Fibroblast of skin of scalp (primary cell): Measurements from ENCODE around the gene ALOX5AP.

ENCODE experiments used
- DNase-seq: peaks from one replicate; pipeline ENCODE4 v3.0.0-alpha.2; 2013

ALOX5AP gene

DNA sequence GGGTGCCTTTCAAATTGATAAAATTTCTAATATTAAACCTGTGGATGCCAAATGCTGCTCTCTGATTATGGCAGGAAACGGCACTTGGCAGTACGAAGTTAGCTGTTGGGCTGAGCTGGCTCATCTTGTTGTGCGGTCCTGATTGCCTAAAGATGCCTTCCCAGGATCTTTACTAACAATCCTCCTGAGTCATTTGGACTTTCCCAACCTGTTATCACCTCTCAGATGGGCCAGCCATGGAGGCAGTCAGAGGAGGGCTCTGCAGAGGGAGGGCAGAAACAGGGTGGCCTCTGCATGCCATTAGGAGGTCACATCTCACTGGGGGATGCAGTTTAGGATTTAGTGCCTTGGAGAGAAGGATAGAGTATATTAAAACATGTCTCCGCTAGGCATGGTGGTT is 27.3 kb downstream of the ALOX5AP start:
- no peak for DNase-seq

DNA sequence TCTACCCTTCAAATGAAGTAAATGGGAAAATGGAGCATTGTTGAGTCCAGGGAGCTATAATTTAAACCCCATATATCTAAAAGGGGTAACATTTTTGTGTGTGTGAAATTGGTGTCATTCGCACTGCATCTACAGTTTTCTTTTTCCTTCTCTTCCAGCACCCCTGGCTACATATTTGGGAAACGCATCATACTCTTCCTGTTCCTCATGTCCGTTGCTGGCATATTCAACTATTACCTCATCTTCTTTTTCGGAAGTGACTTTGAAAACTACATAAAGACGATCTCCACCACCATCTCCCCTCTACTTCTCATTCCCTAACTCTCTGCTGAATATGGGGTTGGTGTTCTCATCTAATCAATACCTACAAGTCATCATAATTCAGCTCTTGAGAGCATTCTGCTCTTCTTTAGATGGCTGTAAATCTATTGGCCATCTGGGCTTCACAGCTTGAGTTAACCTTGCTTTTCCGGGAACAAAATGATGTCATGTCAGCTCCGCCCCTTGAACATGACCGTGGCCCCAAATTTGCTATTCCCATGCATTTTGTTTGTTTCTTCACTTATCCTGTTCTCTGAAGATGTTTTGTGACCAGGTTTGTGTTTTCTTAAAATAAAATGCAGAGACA is 28.6 kb downstream of the ALOX5AP start:
- no peak for DNase-seq

DNA sequence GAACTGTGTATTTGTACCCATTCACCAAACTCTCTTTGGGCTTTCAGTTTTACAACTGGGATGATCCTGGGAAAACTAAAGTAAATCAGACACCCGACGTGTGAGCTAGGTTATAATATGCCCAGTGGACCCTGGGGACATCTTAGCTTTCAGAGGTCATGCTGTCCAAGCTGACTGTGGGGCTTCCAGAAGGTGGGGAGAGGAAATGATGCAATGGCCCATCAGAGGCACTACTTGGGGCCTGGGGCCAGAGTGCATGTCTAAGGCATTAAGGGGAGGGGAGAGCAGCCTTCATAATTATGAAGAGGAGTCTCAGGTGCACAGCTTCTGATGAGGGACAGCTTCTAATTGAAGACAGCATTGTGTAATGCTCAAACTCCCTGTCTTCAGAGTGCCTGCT is 30.9 kb downstream of the ALOX5AP start:
- no peak for DNase-seq

DNA sequence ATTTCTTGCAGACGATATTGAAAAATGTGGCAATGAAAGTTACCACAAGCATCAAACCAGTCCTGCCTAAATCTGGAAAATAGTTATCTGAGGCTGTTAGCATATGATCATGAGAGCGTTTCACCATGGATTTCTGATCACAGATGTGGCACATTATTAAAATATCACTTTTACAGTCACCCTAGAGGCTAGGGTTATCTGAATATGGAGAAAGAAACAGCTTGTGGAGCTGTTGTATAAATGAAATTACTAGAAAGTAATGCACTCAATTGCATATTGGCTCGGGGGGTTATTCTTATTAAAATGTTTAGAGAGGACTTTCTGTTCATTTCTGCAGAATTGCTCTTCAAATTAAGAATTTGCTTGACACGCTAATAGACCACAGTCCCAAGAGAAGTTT is 35.6 kb downstream of the ALOX5AP start:
- no peak for DNase-seq

DNA sequence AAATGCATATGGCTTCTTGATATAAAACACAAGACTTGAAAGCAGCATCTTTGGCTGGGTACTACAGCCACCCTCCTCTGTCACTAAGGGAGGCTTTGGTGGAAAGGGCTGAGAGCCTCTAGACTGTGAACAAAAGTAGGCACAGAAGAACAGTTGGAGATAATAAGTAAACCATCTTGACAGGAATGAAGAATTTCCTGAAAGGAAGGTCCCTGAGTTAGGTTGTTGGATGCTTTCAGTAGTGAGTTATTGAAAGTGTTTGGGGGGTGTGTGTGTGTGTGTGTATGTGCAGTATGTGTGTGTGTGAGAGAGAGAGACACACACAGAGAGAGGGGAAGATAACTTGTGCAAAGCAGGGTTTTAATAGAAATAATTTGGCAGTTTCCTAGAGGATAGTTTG is 38.2 kb downstream of the ALOX5AP start:
- DNase-seq, result no peak

DNA sequence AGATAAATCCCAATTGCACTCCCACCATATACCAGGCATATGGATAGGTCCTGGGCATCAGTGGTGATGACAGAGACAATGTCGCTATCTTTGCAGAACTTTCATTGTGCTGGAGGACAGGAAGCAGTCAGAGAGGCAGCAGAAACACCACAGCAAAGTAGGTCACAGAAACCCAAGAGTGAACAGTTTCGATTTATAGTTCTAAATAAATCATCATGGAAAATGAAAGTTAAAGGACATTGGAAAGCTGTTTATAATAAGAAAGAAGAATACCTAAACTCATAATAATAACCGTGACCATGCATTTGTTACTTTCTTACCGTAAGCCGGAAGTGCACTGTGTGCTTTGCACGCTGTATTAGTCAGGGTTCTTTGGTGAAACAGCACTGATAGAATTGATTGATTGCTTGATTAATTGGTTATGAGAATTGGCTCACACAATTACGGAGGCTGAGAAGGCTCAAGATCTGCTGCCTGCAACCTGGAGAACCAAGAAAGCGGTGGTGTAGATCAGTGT is 38.9 kb downstream of the ALOX5AP start:
- DNase-seq, result no peak

DNA sequence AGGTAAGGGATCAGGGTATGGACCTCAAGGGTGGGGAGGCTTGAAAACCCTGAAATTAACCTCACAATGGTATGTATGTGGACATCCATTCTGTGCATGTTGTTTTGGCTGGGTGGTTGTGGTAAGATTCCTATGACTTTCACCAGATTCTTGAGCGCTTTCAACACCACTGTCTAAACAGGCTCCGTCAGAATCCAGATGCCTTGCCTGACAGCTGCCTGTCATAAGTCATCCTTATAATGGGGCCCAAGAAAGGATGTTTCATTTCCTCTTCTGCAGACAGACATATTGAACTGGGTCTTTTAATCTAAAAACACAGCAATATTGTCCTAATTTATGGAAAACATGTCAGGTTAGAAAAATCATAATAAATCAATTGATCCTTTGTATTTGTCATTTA is 41.3 kb downstream of the ALOX5AP start:
- DNase-seq, result no peak

DNA sequence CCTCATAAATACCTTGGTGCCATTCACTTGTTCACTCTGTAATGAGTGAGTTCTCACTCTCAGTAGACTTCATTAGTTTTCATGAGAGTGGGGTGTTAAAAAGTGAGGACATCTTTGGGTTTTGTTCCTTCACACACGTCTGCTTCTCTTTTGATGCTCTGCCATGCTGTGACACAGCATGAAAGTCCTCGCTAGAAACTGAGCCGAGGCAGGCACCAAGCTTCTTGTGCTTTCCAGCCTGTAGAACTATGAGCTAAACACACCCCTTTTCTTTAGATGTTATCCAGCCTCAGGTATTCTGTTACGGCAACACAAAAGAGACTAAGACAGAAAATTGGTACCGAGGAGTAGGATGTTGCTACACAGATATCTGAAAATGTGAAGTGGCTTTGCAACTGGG is 43.7 kb downstream of the ALOX5AP start:
- no peak for DNase-seq

DNA sequence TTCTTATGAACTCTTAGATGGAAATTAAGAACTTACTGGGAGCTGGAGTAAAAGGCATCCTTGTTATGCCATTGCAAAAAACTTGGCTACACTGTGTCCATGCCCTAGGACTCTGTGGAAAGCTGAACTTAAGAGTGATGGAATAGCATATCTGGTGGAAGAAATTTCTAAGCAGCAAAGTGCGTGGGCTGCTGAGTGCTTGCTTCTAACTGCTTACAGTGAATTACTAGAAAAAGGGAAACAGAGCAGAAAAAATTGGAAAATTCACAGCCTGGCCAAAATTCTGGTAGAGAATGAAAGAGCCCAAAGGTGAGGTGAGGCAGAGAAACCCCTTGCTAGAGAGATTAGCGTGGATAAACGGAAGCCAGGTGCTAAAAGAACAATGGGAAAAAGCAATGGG is 44.3 kb downstream of the ALOX5AP start:
- no peak for DNase-seq

DNA sequence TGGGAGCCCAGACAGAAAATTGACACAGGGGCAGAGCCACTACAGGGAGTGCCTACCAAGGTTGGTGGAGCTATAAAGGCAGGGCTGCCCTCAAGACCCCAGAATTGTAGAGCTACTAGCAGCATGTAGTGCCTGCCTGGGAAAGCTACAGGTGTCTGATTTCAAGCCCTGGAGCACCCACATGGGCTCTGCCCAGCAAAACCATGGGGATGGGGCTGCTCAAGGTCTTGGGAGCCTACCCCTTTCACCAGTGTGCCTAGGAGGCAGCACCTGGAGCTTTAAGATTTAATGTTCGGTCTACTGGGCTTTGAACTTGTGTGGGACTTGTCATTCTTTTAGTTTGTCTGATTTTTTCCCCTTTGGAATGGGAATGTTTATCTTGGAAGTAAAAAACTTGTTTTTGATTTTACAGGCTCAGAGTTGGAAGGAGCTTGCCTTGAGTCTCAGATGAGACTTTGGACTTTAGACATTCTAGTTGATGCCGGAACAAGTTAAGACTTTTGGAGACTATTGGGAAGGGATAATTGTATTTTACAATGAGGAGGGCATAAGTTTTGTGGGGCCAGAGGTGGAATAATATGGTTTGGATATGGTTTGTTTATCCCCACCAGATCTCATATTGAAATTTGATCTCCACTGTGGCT is 45.1 kb downstream of the ALOX5AP start:
- DNase-seq, result no peak

DNA sequence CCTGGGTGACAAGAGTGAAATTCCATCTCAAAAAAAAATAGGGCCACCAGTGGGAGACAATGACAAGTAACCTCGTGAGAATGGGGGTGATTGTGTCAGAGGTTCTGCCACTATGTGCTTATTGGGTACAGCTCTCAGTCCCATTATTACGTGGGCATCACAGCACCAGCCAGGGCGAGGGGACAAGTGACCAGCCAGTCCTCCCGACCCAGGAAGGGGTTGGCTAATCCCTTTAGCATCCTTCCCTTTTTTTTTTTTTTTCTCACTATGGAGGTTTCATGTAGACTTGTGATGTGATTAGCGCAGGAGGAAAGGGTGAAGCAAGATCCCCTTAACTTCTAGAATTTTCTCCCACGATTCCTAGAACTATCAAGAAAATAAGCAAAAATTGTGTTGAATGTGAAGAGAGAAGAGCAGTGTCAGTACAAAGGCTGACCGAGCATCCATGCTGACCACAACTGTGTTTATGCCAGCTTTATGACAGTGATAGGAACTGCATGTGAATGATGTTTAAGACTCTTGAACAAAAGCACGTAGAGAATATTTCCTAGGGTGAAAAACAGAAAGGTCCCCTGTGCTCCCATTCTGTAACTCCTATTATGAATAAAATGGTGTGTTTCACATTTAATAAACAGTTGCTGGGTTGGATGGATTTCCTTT is 50.0 kb downstream of the ALOX5AP start:
- DNase-seq, result no peak

DNA sequence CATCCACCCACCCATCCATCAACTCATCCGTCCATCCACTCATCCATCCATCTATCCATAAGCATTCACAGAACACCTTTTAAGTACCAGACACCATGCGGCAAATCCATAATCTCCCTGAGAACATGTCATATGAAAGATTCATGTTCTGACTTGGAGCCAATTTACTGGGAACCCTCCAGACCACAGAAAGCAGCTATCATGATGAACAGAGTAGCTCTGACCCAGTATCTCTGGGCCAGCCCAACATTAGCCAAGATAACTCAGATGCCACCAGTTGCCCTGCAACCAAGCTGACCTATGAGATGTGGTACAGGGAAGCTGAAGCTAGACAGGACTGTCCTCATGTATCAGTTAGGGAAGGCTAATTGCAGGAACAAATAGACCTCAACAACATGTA is 51.3 kb downstream of the ALOX5AP start:
- no peak for DNase-seq

DNA sequence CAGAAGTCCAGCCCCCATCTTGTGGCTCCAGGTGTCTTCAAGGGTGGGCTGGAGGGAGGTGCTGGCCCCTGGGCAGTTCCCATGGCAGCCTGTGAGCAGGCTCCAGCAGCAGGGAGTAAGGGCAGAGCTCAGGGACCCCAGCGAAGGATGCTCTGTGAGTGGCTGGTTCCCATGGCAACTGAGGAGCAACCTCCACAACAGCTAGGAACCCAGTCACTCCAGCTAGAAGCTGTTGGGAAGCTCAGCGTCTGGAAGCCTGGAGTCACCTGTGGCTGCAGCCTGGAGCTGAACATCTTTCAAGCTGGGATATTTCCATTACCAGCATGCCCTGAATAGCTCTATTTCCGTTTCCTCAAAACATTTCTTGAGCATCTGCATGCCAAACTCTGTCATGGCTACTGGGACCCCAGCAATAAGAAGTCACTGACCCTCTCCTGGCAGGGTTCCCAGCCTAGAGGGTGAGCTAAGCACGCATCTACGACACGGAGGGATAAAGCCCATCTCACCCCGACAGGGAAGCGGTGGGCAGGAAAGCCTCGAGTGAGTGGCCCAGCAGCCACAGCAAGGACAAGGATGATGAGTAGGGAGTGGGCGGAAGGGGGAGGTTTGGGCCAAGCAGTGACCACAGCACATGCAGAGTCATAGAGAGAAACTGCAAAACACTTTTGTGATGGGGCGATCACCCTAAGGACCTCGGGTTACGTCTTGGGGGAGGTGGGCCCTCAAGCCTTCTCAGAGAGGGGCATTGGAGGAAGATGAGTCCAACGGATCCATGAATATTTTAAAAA is 52.6 kb downstream of the ALOX5AP start:
- no peak for DNase-seq

DNA sequence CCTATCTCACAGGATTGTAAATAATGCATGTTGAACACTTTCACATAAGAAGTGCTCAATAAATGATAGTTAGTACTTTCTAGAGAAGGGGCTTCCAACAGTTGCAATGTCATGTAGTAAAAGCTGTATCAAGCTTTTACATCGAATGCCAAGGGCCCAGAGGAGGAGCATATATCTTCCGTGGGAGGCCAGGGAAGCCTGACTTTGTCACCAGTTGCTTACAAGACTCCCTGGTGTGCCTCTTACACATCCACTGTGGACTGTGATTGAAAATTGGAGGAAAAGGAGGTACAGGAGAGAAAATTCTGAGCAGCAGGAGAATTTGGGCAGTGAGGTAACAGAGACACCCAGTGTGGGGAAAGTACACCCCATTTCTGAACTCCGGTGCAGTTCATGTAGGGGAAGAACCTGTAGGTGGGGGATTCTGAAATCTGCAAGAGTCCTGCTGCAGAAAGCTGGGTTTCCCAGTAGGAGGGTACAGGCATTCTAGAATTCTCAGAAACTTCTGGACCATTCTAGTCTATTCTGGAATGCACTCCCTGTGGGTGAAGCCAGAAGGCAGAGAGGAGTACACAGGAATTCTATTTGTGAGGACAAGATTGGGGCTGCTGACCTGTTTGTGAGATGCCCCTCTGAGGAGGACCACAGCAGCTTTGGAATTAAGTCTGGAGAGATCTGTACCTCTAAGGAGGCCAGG is 54.0 kb downstream of the ALOX5AP start:
- no peak for DNase-seq

DNA sequence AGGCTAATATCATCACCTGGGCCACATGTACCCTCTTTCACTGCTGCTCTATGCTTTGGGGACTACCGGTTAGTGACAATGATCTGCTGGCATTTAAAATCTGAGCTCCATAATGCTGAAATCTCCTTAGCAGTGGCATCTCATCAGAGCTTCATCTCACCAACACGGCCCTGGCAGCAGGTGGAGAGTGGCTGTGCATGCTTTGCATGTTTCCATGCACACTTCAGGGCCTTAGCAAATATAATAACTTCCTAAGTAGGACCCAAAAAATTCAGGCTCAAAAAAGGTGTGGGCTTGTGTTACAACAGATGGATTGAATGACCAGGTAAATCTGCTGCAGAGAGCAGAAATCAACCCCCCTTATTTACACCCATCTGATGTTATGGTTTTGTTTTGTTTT is 55.2 kb downstream of the ALOX5AP start:
- no peak for DNase-seq

DNA sequence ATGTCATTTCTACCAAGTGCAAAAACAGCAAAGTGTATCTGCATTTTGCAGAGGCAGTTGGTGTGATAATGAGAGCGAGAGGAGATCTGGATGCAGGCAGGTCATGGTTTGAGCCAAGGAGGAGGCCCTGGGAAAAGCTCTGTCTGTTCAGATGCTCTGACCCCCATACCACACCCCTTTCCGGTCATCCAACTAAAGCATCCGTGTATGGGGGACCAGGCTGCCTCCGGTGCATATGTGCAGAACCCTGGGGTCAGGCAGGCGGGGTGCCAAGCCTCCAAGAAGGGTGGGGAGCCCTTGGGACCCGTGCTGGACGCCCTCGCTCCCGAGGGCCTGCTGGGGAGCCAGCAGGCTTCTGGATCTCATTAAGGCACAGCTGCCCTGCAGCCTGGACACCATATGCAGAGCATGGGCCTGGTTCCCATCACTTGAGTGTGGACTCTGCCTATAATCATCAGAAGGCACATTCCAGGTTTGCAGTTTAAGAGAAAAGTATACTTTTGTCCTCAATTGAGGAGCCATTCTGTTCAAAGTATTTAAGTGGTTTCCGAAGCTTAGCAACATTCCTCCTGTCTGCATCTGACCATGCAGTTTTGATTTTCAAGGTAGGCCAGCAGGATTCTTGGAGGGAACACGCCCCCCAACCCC is 56.1 kb downstream of the ALOX5AP start:
- peak; percentile 52 for DNase-seq

DNA sequence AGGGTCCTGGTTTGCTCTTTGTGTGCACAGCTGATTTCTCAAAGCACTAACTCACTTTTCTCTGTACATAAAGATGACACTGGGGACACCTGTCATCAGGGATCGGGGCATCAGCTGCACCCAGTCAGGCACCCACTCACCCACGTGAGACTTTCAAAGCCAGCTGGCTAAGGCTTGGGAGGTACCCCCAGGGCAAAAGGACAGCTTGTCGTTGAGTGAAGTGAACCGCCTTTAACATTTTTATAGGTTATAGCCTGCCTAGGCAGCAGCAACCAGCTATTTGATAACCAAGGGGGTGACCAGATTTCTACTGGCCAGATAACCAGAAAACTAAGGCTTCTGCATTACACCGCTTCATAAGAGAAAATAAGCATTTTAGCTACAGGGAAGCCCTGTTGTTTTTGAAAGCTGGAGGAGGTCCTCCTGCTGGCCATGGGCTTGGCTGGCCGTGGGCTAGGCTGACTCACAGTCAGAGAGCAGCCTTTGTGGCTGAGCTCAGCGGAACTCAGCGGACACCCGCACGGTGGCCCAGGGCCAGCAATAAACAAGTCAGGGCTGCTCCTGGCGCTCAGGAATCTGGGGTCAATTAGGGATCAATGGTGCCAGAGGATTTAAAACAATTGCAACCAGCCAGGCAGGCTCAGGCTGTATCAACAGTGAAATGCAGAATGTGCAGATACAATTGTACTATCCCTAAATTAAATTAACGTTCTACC is 57.1 kb downstream of the ALOX5AP start:
- peak; percentile 95 for DNase-seq

DNA sequence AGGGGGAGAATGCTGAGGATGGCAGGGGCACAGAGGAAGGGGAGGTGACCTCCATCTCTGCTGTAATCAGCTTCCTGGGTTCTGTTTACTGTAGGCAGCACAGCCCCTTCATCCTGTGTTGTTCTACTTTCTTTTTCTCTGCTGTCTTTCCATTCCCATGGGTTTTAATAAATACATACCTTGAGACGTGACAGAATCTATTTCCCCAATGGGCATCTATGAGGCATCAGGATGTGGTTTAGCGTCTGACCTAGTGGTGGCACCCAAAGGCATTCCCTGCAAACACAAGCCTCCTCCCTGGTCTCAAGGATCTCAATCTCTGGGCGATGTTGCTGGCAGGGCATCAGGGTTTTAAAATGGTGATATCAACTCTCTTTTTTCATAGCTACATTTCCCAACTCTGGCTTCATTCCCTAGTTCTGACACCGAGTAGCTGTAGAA is 60.8 kb downstream of the ALOX5AP start:
- peak; percentile 69 for DNase-seq

DNA sequence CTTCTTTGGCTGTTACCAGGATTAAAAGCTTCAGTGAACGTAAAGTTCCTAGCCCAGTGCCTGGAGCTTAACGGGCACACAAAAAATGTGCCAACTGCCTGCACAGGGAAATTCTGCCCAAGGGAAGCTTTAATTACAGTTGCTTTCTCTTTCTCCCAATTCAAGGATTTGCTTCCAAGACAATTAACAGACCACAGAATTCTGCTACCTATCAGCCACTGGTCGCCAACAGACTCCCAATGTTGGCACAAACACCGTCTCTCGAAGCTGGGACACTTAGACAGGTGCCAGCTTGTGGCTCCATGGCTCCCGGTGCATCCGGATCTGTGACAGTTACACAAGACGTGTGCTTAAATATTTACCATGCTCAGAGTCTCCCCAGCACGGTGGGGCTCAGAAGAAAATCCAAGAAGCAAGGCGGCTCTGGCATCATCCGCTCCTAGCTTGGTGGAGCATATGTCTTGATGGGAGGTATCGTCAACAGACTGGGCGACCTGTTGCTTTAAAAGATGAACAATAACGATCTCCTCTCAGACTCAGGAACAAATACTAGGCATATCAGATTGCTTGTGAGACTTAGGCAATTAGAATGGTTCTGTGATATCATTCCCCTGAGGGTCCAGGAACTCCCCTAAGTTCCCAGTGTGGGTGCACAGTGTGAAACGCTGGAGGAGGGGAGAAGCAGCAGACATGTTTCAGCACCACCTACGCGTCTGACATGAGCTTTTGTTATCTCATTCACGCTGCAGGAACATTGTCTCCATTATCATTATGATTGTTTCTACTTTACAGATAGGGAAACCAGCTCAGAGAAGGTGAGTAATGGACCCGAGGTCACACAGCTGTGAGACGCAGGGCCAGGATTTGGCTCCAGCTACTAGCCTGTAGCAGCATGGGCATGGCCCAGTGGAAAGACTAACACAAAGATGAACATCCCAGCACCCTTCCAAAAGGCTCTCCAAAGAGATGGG is 61.6 kb downstream of the ALOX5AP start:
- DNase-seq, result no peak
